ENCODE results near the gene TOR1AIP2. TPM values are rescaled to one million over a fixed set of nuclear protein-coding genes. Genes with fewer than 3 reads are reported as not detected.

The TOR1AIP2 gene
- total and polyA plus RNA-seq, 2 of the 13 experiments (the other 11 are each of a cell fraction or from before 2014, with no cell fraction given), result 35.2 to 65.8 TPM

- TF ChIP-seq, protein P1, sequence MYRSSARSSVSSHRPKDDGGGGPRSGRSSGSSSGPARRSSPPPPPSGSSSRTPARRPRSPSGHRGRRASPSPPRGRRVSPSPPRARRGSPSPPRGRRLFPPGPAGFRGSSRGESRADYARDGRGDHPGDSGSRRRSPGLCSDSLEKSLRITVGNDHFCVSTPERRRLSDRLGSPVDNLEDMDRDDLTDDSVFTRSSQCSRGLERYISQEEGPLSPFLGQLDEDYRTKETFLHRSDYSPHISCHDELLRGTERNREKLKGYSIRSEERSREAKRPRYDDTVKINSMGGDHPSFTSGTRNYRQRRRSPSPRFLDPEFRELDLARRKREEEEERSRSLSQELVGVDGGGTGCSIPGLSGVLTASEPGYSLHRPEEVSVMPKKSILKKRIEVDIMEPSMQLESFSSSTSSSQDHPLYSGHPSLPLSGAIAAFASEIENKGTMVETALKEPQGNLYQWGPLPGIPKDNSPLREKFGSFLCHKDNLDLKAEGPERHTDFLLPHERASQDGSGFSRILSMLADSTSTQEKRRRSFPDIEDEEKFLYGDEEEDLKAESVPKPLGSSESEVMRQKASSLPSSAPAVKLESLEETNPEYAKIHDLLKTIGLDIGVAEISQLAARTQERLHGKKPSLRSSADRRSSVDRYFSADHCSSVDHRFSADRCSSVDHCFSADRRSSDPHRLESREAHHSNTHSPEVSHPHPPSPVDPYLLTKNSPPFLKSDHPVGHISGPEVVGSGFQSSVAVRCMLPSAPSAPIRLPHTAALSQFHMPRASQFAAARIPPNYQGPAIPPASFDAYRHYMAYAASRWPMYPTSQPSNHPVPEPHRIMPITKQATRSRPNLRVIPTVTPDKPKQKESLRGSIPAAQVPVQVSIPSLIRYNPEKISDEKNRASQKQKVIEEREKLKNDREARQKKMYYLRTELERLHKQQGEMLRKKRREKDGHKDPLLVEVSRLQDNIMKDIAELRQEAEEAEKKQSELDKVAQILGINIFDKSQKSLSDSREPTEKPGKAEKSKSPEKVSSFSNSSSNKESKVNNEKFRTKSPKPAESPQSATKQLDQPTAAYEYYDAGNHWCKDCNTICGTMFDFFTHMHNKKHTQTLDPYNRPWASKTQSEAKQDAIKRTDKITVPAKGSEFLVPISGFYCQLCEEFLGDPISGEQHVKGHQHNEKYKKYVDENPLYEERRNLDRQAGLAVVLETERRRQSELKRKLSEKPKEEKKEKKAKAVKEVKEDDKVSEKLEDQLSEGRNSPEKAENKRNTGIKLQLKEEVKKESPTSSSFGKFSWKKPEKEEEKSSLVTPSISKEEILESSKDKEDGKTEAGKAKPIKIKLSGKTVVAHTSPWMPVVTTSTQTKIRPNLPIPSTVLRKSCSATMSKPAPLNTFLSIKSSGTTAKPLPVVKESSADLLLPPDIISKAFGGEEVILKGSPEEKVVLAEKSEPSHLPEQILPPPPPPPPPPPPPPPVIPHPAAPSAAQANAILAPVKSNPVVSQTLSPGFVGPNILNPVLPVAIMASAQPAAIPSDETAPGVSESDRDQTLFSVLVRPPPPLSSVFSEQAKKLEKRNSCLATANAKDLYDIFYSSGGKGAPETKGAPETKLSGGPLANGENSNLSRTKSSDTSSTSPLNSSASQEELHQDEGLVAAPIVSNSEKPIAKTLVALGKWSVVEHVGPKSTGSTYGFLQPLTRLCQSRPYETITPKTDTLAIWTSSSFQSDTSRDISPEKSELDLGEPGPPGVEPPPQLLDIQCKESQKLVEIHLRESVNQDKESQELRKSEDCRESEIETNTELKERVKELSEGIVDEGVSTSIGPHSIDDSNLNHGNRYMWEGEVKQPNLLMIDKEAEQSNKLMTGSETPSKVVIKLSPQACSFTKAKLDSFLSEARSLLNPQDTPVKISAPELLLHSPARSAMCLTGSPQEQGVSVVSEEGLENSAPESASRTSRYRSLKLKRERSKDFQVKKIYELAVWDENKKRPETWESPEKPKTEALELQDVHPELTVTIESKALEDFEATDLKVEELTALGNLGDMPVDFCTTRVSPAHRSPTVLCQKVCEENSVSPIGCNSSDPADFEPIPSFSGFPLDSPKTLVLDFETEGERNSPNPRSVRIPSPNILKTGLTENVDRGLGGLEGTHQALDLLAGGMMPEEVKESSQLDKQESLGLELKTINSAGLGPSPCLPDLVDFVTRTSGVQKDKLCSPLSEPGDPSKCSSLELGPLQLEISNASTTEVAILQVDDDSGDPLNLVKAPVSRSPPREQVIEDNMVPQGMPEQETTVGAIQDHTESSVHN (CRISPR knock-in tag; IDR thresholded peaks at IDR 0.05), result no peak
- TF ChIP-seq KLF11 (CRISPR knock-in tag; IDR thresholded peaks at IDR 0.05), result no peak
- TF ChIP-seq, protein P2, sequence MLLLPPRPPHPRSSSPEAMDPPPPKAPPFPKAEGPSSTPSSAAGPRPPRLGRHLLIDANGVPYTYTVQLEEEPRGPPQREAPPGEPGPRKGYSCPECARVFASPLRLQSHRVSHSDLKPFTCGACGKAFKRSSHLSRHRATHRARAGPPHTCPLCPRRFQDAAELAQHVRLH (CRISPR knock-in tag; IDR thresholded peaks at IDR 0.05; ENCODE audit: borderline replicate concordance, low read depth), result no peak
- TF ChIP-seq CREB1 (IDR thresholded peaks at IDR 0.05), result no peak
- no peak for TF ChIP-seq CREB1 (CRISPR knock-in tag; IDR thresholded peaks at IDR 0.05)
- TF ChIP-seq CBX2 (IDR thresholded peaks at IDR 0.05; ENCODE audit: low read depth, low read length), result no peak
- no peak for TF ChIP-seq CBX2 (CRISPR knock-in tag; IDR thresholded peaks at IDR 0.05; ENCODE audit: low read depth)
- TF ChIP-seq ZBTB42 (CRISPR knock-in tag; IDR thresholded peaks at IDR 0.05), result no peak
- TF ChIP-seq ZBTB39 (CRISPR knock-in tag; IDR thresholded peaks at IDR 0.05), result peak; percentile 80; the same call in 1 of the 2 replicates
- no peak for TF ChIP-seq ZNF629 (CRISPR knock-in tag; conservative IDR thresholded peaks at IDR 0.05)
- TF ChIP-seq, protein P3, sequence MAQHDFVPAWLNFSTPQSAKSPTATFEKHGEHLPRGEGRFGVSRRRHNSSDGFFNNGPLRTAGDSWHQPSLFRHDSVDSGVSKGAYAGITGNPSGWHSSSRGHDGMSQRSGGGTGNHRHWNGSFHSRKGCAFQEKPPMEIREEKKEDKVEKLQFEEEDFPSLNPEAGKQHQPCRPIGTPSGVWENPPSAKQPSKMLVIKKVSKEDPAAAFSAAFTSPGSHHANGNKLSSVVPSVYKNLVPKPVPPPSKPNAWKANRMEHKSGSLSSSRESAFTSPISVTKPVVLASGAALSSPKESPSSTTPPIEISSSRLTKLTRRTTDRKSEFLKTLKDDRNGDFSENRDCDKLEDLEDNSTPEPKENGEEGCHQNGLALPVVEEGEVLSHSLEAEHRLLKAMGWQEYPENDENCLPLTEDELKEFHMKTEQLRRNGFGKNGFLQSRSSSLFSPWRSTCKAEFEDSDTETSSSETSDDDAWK (CRISPR knock-in tag; IDR thresholded peaks at IDR 0.05), result no peak
- TF ChIP-seq MIER2 (CRISPR knock-in tag; IDR thresholded peaks at IDR 0.05), result no peak
- TF ChIP-seq ZMAT5 (CRISPR knock-in tag; IDR thresholded peaks at IDR 0.05; ENCODE audit: borderline replicate concordance, low read depth), result no peak
- TF ChIP-seq SIX4 (CRISPR knock-in tag; IDR thresholded peaks at IDR 0.05), result no peak
- TF ChIP-seq ADNP (CRISPR knock-in tag; IDR thresholded peaks at IDR 0.05), result no peak
- TF ChIP-seq ZZZ3 (CRISPR knock-in tag; IDR thresholded peaks at IDR 0.05; ENCODE audit: borderline replicate concordance), result no peak
- TF ChIP-seq ZKSCAN5 (CRISPR knock-in tag; IDR thresholded peaks at IDR 0.05), result no peak
Observed at GRCh38 chr1:179881642-179882252, 4.1 kb upstream of the TOR1AIP2 start (continued).

Data from HepG2 (cell line).